ENCODE data around the gene ACVR1B.

The ACVR1B gene

GRCh38 chr12:52024845-52025230, 73.3 kb downstream of the ACVR1B start:
- TF ChIP-seq TAF1 (IDR thresholded peaks at IDR 0.05; ENCODE audit: borderline replicate concordance, insufficient read depth, low read length), result no peak
- TF ChIP-seq FOXP2 (optimal IDR thresholded peaks at IDR 0.05; ENCODE audit: borderline replicate concordance, extremely low read depth, extremely low read length, insufficient read depth), result no peak
- TF ChIP-seq, protein P1, sequence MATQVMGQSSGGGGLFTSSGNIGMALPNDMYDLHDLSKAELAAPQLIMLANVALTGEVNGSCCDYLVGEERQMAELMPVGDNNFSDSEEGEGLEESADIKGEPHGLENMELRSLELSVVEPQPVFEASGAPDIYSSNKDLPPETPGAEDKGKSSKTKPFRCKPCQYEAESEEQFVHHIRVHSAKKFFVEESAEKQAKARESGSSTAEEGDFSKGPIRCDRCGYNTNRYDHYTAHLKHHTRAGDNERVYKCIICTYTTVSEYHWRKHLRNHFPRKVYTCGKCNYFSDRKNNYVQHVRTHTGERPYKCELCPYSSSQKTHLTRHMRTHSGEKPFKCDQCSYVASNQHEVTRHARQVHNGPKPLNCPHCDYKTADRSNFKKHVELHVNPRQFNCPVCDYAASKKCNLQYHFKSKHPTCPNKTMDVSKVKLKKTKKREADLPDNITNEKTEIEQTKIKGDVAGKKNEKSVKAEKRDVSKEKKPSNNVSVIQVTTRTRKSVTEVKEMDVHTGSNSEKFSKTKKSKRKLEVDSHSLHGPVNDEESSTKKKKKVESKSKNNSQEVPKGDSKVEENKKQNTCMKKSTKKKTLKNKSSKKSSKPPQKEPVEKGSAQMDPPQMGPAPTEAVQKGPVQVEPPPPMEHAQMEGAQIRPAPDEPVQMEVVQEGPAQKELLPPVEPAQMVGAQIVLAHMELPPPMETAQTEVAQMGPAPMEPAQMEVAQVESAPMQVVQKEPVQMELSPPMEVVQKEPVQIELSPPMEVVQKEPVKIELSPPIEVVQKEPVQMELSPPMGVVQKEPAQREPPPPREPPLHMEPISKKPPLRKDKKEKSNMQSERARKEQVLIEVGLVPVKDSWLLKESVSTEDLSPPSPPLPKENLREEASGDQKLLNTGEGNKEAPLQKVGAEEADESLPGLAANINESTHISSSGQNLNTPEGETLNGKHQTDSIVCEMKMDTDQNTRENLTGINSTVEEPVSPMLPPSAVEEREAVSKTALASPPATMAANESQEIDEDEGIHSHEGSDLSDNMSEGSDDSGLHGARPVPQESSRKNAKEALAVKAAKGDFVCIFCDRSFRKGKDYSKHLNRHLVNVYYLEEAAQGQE (IDR thresholded peaks at IDR 0.05; ENCODE audit: insufficient read depth in 1 of 2, low read depth in 2 of 2, low read length in 2 of 2), result no peak
- TF ChIP-seq SIN3A (IDR thresholded peaks at IDR 0.05; ENCODE audit: borderline replicate concordance, insufficient read depth, low read length), result no peak
- TF ChIP-seq POLR2AphosphoS5 (IDR thresholded peaks at IDR 0.05; ENCODE audit: low read depth, low read length), result no peak

GRCh38 chr12:52026263-52026662, 74.8 kb downstream of the ACVR1B start:
- TF ChIP-seq FOXP2 (optimal IDR thresholded peaks at IDR 0.05; ENCODE audit: borderline replicate concordance, extremely low read depth, extremely low read length, insufficient read depth) (no peak), POLR2AphosphoS5 (IDR thresholded peaks at IDR 0.05; ENCODE audit: low read depth, low read length) (no peak), TAF1 (IDR thresholded peaks at IDR 0.05; ENCODE audit: borderline replicate concordance, insufficient read depth, low read length) (no peak), SIN3A (IDR thresholded peaks at IDR 0.05; ENCODE audit: borderline replicate concordance, insufficient read depth, low read length) (no peak)
- TF ChIP-seq, protein P1 (IDR thresholded peaks at IDR 0.05; ENCODE audit: insufficient read depth in 1 of 2, low read depth in 2 of 2, low read length in 2 of 2), result no peak

GRCh38 chr12:52027085-52027843, 75.8 kb downstream of the ACVR1B start:
- TF ChIP-seq SIN3A (IDR thresholded peaks at IDR 0.05; ENCODE audit: borderline replicate concordance, insufficient read depth, low read length), result no peak
- TF ChIP-seq POLR2AphosphoS5 (IDR thresholded peaks at IDR 0.05; ENCODE audit: low read depth, low read length), result no peak
- TF ChIP-seq TAF1 (IDR thresholded peaks at IDR 0.05; ENCODE audit: borderline replicate concordance, insufficient read depth, low read length), result no peak
- no peak for TF ChIP-seq FOXP2 (optimal IDR thresholded peaks at IDR 0.05; ENCODE audit: borderline replicate concordance, extremely low read depth, extremely low read length, insufficient read depth)
- TF ChIP-seq, protein P1 (IDR thresholded peaks at IDR 0.05; ENCODE audit: insufficient read depth in 1 of 2, low read depth in 2 of 2, low read length in 2 of 2), result no peak

DNA sequence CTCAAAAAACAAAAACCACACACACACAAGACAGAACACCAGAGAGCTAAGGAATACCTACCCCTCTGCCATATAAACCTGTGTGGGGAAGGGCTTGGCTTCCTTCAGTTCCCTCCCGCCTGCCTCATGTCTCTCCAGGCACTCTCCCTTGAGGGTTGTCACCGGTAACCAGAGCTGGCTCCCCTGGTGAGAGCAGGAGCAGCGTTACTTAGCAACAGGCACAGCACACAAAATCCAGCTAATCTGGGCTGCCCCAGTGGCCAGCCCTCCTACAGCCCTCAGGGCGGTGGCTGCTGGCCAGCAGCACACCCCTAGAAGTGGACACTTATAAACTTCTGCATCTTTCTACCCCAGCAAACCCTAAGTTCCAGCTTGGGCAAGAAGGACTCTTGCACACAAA, 78.2 kb downstream of the ACVR1B start:
- no peak for TF ChIP-seq POLR2AphosphoS5 (IDR thresholded peaks at IDR 0.05; ENCODE audit: low read depth, low read length)
- no peak for TF ChIP-seq SIN3A (IDR thresholded peaks at IDR 0.05; ENCODE audit: borderline replicate concordance, insufficient read depth, low read length)
- TF ChIP-seq TAF1 (IDR thresholded peaks at IDR 0.05; ENCODE audit: borderline replicate concordance, insufficient read depth, low read length), result no peak
- TF ChIP-seq, protein P1 (IDR thresholded peaks at IDR 0.05; ENCODE audit: insufficient read depth in 1 of 2, low read depth in 2 of 2, low read length in 2 of 2), result no peak
- no peak for TF ChIP-seq FOXP2 (optimal IDR thresholded peaks at IDR 0.05; ENCODE audit: borderline replicate concordance, extremely low read depth, extremely low read length, insufficient read depth)

Measured in PFSK-1 (cell line).